SU-DHL-6 (cell line): ENCODE data around the gene MARK3.

Experiments used
- H2AFZ ChIP-seq: fragments of 200-600 bp; sonication (generic); 2 replicates; pipeline ENCODE4 v1.6.1; 2014; ENCODE audit warnings: low read depth, mild to moderate bottlenecking, moderate library complexity, mixed read lengths, antibody characterized with exemption, low read length; ENCODE audit not compliant: severe bottlenecking
- H3F3A ChIP-seq: fragments of 200-600 bp; shearing (Covaris generic); 2 replicates; pipeline ENCODE4 v1.6.0; 2016; ENCODE audit warnings: antibody characterized with exemption, mild to moderate bottlenecking; ENCODE audit not compliant: insufficient read depth
- H3K27ac ChIP-seq: fragments of 200-600 bp; sonication (generic); 2 replicates; pipeline ENCODE4 v1.5.1; 2016; ENCODE audit warnings: low read depth, mild to moderate bottlenecking, low read length, moderate library complexity, mixed read lengths
- H3K27me3 ChIP-seq: fragments of 200-600 bp; sonication (generic), shearing (Covaris generic); 2 replicates; pipeline ENCODE4 v1.6.0; 2014; ENCODE audit warnings: mild to moderate bottlenecking, low read length
- H3K36me3 ChIP-seq: fragments of 200-600 bp; sonication (generic); 2 replicates; pipeline ENCODE4 v1.6.1; 2014; ENCODE audit warnings: mild to moderate bottlenecking, low read length, mixed read lengths
- H3K4me2 ChIP-seq: fragments of 300-600, 200-600 bp; shearing (Covaris generic), sonication (generic); 2 replicates; pipeline ENCODE4 v1.6.0; 2014; ENCODE audit warnings: low read length, low read depth, mild to moderate bottlenecking; ENCODE audit not compliant: poor library complexity, severe bottlenecking
- H3K4me3 ChIP-seq: fragments of 200-600 bp; sonication (generic); 2 replicates; pipeline ENCODE4 v1.5.1; 2014; ENCODE audit warnings: antibody characterized with exemption, low read length, mild to moderate bottlenecking, mixed read lengths; ENCODE audit not compliant: insufficient read depth, poor library complexity, severe bottlenecking
- H3K79me2 ChIP-seq: fragments of 200-600 bp; sonication (generic); 2 replicates; pipeline ENCODE4 v1.6.1; 2014; ENCODE audit warnings: mild to moderate bottlenecking, low read length, moderate library complexity; ENCODE audit not compliant: insufficient read depth
- H3K9ac ChIP-seq: fragments of 200-600 bp; sonication (generic); 2 replicates; pipeline ENCODE4 v1.7.0; 2014; ENCODE audit warnings: mild to moderate bottlenecking, low read length
- H3K9me2 ChIP-seq: fragments of 200-600 bp; sonication (generic); replicated peaks from 2 replicates; pipeline ENCODE4 v1.6.1; 2014; ENCODE audit warnings: low read length; ENCODE audit not compliant: insufficient read depth
- H3K9me3 ChIP-seq: fragments of 200-600 bp; sonication (generic); 2 replicates; pipeline ENCODE4 v1.6.1; 2014; ENCODE audit warnings: low read length, mixed read lengths; ENCODE audit not compliant: insufficient read depth
- H4K20me1 ChIP-seq: fragments of 200-600 bp; sonication (generic); 2 replicates; pipeline ENCODE4 v1.6.1; 2014; ENCODE audit warnings: low read depth, mild to moderate bottlenecking, antibody characterized with exemption, low read length, moderate library complexity, mixed read lengths
- EZH2phosphoT487 ChIP-seq: fragments of 200-600 bp; sonication (generic), shearing (Covaris generic); conservative IDR thresholded peaks from 2 replicates; pipeline ENCODE4 v1.6.1; 2018; ENCODE audit warnings: mild to moderate bottlenecking, antibody characterized with exemption, low read length, moderate library complexity, mixed read lengths
- TF ChIP-seq, protein P1 (sequence below): fragments of 200-600 bp; sonication (generic); IDR thresholded peaks from one replicate; pipeline ENCODE4 v1.5.1; 2017; ENCODE audit warnings: antibody characterized with exemption, mild to moderate bottlenecking, low read length, moderate library complexity; ENCODE audit not compliant: insufficient read depth, poor library complexity, severe bottlenecking

MARK3 gene

GRCh38 chr14:103343164-103343879 is 41.9 kb upstream of the MARK3 start:
- TF ChIP-seq, protein P1, sequence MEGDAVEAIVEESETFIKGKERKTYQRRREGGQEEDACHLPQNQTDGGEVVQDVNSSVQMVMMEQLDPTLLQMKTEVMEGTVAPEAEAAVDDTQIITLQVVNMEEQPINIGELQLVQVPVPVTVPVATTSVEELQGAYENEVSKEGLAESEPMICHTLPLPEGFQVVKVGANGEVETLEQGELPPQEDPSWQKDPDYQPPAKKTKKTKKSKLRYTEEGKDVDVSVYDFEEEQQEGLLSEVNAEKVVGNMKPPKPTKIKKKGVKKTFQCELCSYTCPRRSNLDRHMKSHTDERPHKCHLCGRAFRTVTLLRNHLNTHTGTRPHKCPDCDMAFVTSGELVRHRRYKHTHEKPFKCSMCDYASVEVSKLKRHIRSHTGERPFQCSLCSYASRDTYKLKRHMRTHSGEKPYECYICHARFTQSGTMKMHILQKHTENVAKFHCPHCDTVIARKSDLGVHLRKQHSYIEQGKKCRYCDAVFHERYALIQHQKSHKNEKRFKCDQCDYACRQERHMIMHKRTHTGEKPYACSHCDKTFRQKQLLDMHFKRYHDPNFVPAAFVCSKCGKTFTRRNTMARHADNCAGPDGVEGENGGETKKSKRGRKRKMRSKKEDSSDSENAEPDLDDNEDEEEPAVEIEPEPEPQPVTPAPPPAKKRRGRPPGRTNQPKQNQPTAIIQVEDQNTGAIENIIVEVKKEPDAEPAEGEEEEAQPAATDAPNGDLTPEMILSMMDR, result no peak
- TF ChIP-seq EZH2phosphoT487, result no peak
- H2AFZ ChIP-seq, result no peak overlapping the region
- H3K79me2 ChIP-seq, result no peaks in the 10 kb centered on the region
- H3K27me3 ChIP-seq, result no peaks in the 10 kb centered on the region
- peaks cover 84% of the 10 kb centered on the region for H3F3A ChIP-seq
- H3K9ac ChIP-seq, result no peak overlapping the region
- H3K36me3 ChIP-seq, result peaks cover 62% of the 10 kb centered on the region
- peaks cover 16% of the 10 kb centered on the region for H4K20me1 ChIP-seq
- no peak overlapping the region for H3K27ac ChIP-seq
- no peak overlapping the region for H3K4me2 ChIP-seq
- no peaks in the 10 kb centered on the region for H3K9me3 ChIP-seq
- no peaks in the 10 kb centered on the region for H3K9me2 ChIP-seq
- H3K4me3 ChIP-seq, result no peak overlapping the region

- Histone ChIP-seq H4K20me1 (peaks cover 16% of the 10 kb centered on the region), H3K36me3 (peaks cover 54% of the 10 kb centered on the region), H3K27me3 (no peaks in the 10 kb centered on the region), H3F3A (peaks cover 75% of the 10 kb centered on the region), H3K4me3 (no peak overlapping the region), H3K27ac (no peak overlapping the region), H2AFZ (no peak overlapping the region), H3K79me2 (no peaks in the 10 kb centered on the region), H3K9me3 (no peaks in the 10 kb centered on the region), H3K9ac (no peak overlapping the region), H3K9me2 (no peaks in the 10 kb centered on the region), H3K4me2 (no peak overlapping the region)
- no peak for TF ChIP-seq EZH2phosphoT487
- TF ChIP-seq, protein P1, result no peak
Measured at GRCh38 chr14:103343905-103344797, 41.1 kb upstream of the MARK3 start.

- TF ChIP-seq EZH2phosphoT487, result no peak
- TF ChIP-seq, protein P1, result no peak
- no peaks in the 10 kb centered on the region for H3K27me3 ChIP-seq
- peaks cover 33% of the 10 kb centered on the region for H3K36me3 ChIP-seq
- no peaks in the 10 kb centered on the region for H3K9me3 ChIP-seq
- H3F3A ChIP-seq, result peaks cover 55% of the 10 kb centered on the region
- H4K20me1 ChIP-seq, result peaks cover 14% of the 10 kb centered on the region
- H3K4me3 ChIP-seq, result no peak overlapping the region
- no peak overlapping the region for H3K27ac ChIP-seq
- H2AFZ ChIP-seq, result no peak overlapping the region
- H3K79me2 ChIP-seq, result no peaks in the 10 kb centered on the region
- no peak overlapping the region for H3K4me2 ChIP-seq
- no peak overlapping the region for H3K9ac ChIP-seq
- H3K9me2 ChIP-seq, result no peaks in the 10 kb centered on the region
Measured at GRCh38 chr14:103346286-103346685, 38.9 kb upstream of the MARK3 start.
